IPS-18a (cell line): ENCODE data around the gene EFHC2.

Source experiments
- H3K27ac ChIP-seq: one replicate; pipeline ENCODE4 v1.5.1; 2013; ENCODE audit warnings: low read length
- H3K27me3 ChIP-seq: one replicate; pipeline ENCODE4 v1.6.1; 2013; ENCODE audit warnings: mild to moderate bottlenecking, low read length; ENCODE audit not compliant: control insufficient read depth, insufficient read depth
- H3K36me3 ChIP-seq: one replicate; pipeline ENCODE4 v1.6.1; 2013; ENCODE audit warnings: low read depth, low read length; ENCODE audit not compliant: control insufficient read depth
- H3K4me1 ChIP-seq: one replicate; pipeline ENCODE4 v1.6.1; 2013; ENCODE audit warnings: low read depth, low read length; ENCODE audit not compliant: control insufficient read depth
- H3K4me3 ChIP-seq: one replicate; pipeline ENCODE4 v1.5.1; 2013; ENCODE audit warnings: low read length
- H3K9ac ChIP-seq: one replicate; pipeline ENCODE4 v1.6.1; 2013; ENCODE audit warnings: mild to moderate bottlenecking, low read length, moderate library complexity
- H3K9me3 ChIP-seq: one replicate; pipeline ENCODE4 v1.6.1; 2013; ENCODE audit warnings: low read depth, low read length; ENCODE audit not compliant: control insufficient read depth

Gene EFHC2

GRCh38 chrX:44343412-44344141, at the start of gene EFHC2:
TSS of gene EFHC2 (minus strand) at chrX:44343672. CDS start at chrX:44343588, 84 bp downstream.
- Histone ChIP-seq H3K4me3 (peak within 1 kb of the TSS; percentile 48), H3K9ac (peak within 1 kb of the TSS; percentile 56), H3K27ac (no peak within 1 kb of the TSS)

GRCh38 chrX:44392767-44393166, 49.3 kb upstream of the EFHC2 start:
- H3K4me1 ChIP-seq = no peaks in the 10 kb centered on the region
- no peaks in the 10 kb centered on the region for H3K27me3 ChIP-seq
- no peak overlapping the region for H3K9ac ChIP-seq
- no peak overlapping the region for H3K4me3 ChIP-seq
- H3K9me3 ChIP-seq = peaks cover 4% of the 10 kb centered on the region
- H3K27ac ChIP-seq = no peak overlapping the region
- H3K36me3 ChIP-seq = no peaks in the 10 kb centered on the region

More at GRCh38 chrX:44343412-44344141, at the start of gene EFHC2:
- Histone ChIP-seq H3K9me3 (peaks cover 23% of the 10 kb centered on the region), H3K27me3 (no peaks in the 10 kb centered on the region), H3K36me3 (no peaks in the 10 kb centered on the region), H3K4me1 (no peaks in the 10 kb centered on the region)

GRCh38 chrX:44384688-44385338, 41.3 kb upstream of the EFHC2 start:
- Histone ChIP-seq H3K4me3 (no peak overlapping the region), H3K36me3 (no peaks in the 10 kb centered on the region), H3K27me3 (no peaks in the 10 kb centered on the region), H3K9ac (no peak overlapping the region), H3K4me1 (no peaks in the 10 kb centered on the region), H3K9me3 (peaks cover 14% of the 10 kb centered on the region), H3K27ac (no peak overlapping the region)

GRCh38 chrX:44382871-44383270, 39.4 kb upstream of the EFHC2 start:
- Histone ChIP-seq H3K9me3 (peaks cover 17% of the 10 kb centered on the region), H3K4me3 (no peak overlapping the region), H3K27ac (no peak overlapping the region), H3K4me1 (no peaks in the 10 kb centered on the region), H3K36me3 (no peaks in the 10 kb centered on the region), H3K9ac (no peak overlapping the region), H3K27me3 (no peaks in the 10 kb centered on the region)

GRCh38 chrX:44352758-44353157, 9.3 kb upstream of the EFHC2 start:
- Histone ChIP-seq H3K27ac (no peak overlapping the region), H3K36me3 (no peaks in the 10 kb centered on the region)

GRCh38 chrX:44349561-44349960, 6.1 kb upstream of the EFHC2 start:
- H3K27ac ChIP-seq = no peak overlapping the region
- H3K36me3 ChIP-seq = no peaks in the 10 kb centered on the region
- no peak overlapping the region for H3K4me3 ChIP-seq
- no peak overlapping the region for H3K9ac ChIP-seq
- H3K4me1 ChIP-seq = no peaks in the 10 kb centered on the region
- H3K27me3 ChIP-seq = no peaks in the 10 kb centered on the region
- peaks cover 23% of the 10 kb centered on the region for H3K9me3 ChIP-seq

More at GRCh38 chrX:44352758-44353157, 9.3 kb upstream of the EFHC2 start:
- Histone ChIP-seq H3K9ac (no peak overlapping the region), H3K27me3 (no peaks in the 10 kb centered on the region), H3K4me1 (no peaks in the 10 kb centered on the region), H3K9me3 (peaks cover 13% of the 10 kb centered on the region), H3K4me3 (no peak overlapping the region)

- no peaks in the 10 kb centered on the region for H3K27me3 ChIP-seq
- no peaks in the 10 kb centered on the region for H3K36me3 ChIP-seq
- no peaks in the 10 kb centered on the region for H3K4me1 ChIP-seq
- H3K9ac ChIP-seq = no peak overlapping the region
- H3K9me3 ChIP-seq = peaks cover 28% of the 10 kb centered on the region
- H3K27ac ChIP-seq = no peak overlapping the region
- no peak overlapping the region for H3K4me3 ChIP-seq
Observed at GRCh38 chrX:44344687-44345086, 1.2 kb upstream of the EFHC2 start.

GRCh38 chrX:44344194-44344593, 722 bp upstream of the EFHC2 start:
- Histone ChIP-seq H3K9me3 (peaks cover 25% of the 10 kb centered on the region), H3K27me3 (no peaks in the 10 kb centered on the region), H3K36me3 (no peaks in the 10 kb centered on the region), H3K4me1 (no peaks in the 10 kb centered on the region), H3K9ac (no peak overlapping the region), H3K27ac (no peak overlapping the region), H3K4me3 (no peak overlapping the region)

GRCh38 chrX:44342866-44343265, 606 bp downstream of the EFHC2 start:
- H3K9ac ChIP-seq = peak overlapping the region; percentile 56
- H3K27ac ChIP-seq = no peak overlapping the region
- H3K4me3 ChIP-seq = peak overlapping the region; percentile 48
- no peaks in the 10 kb centered on the region for H3K36me3 ChIP-seq
- no peaks in the 10 kb centered on the region for H3K27me3 ChIP-seq
- H3K9me3 ChIP-seq = peaks cover 19% of the 10 kb centered on the region
- no peaks in the 10 kb centered on the region for H3K4me1 ChIP-seq

- Histone ChIP-seq H3K27ac (no peak overlapping the region), H3K4me1 (no peaks in the 10 kb centered on the region), H3K9ac (no peak overlapping the region), H3K4me3 (no peak overlapping the region), H3K9me3 (peaks cover 9% of the 10 kb centered on the region), H3K27me3 (no peaks in the 10 kb centered on the region), H3K36me3 (no peaks in the 10 kb centered on the region)
Observed at GRCh38 chrX:44338361-44338760, 5.1 kb downstream of the EFHC2 start.

- H3K27ac ChIP-seq = peak overlapping the region; percentile 41
- H3K9ac ChIP-seq = no peak overlapping the region
- H3K4me1 ChIP-seq = peaks cover 3% of the 10 kb centered on the region
Observed at GRCh38 chrX:44332437-44332836, 11.0 kb downstream of the EFHC2 start.

GRCh38 chrX:44330227-44330626, 13.2 kb downstream of the EFHC2 start:
- no peak overlapping the region for H3K27ac ChIP-seq
- peaks cover 3% of the 10 kb centered on the region for H3K4me1 ChIP-seq
- H3K36me3 ChIP-seq = no peaks in the 10 kb centered on the region
- no peak overlapping the region for H3K4me3 ChIP-seq
- no peaks in the 10 kb centered on the region for H3K9me3 ChIP-seq
- no peak overlapping the region for H3K9ac ChIP-seq
- no peaks in the 10 kb centered on the region for H3K27me3 ChIP-seq

More at GRCh38 chrX:44332437-44332836, 11.0 kb downstream of the EFHC2 start:
- no peaks in the 10 kb centered on the region for H3K36me3 ChIP-seq
- no peak overlapping the region for H3K4me3 ChIP-seq
- H3K27me3 ChIP-seq = no peaks in the 10 kb centered on the region
- no peaks in the 10 kb centered on the region for H3K9me3 ChIP-seq
